Astrocyte (in vitro differentiated cells and primary cell): ENCODE measurements around the gene OGFOD2. TPM values are rescaled to one million over a fixed set of nuclear protein-coding genes. Genes with fewer than 3 reads are reported as not detected.

ENCODE experiments used
- DNase-seq: peaks from one replicate; pipeline ENCODE4 v3.0.0-alpha.2; 2010; ENCODE audit warnings: low read depth
- FAIRE-seq: peaks from 2 replicates; lab custom pipeline; 2011; peaks lifted over from hg19 to GRCh38; lab: Jason Lieb, UNC
- H2AFZ ChIP-seq: 2 replicates; pipeline ENCODE4 v1.6.0; 2012; ENCODE audit warnings: low read depth, low read length, inconsistent platforms
- H3K27ac ChIP-seq: 2 replicates; pipeline ENCODE4 v1.5.1; 2011; ENCODE audit warnings: low read depth, low read length, inconsistent platforms
- H3K27me3 ChIP-seq: 2 replicates; pipeline ENCODE4 v1.6.0; 2011; ENCODE audit warnings: low read length, inconsistent platforms; ENCODE audit not compliant: insufficient read depth
- H3K36me3 ChIP-seq: 2 replicates; pipeline ENCODE4 v1.5.1; 2011; ENCODE audit warnings: low read length, inconsistent platforms; ENCODE audit not compliant: insufficient read depth
- H3K4me1 ChIP-seq: 2 replicates; pipeline ENCODE4 v1.5.1; 2011; ENCODE audit warnings: low read length, inconsistent platforms; ENCODE audit not compliant: insufficient read depth
- H3K4me2 ChIP-seq: 2 replicates; pipeline ENCODE4 v1.6.0; 2012; ENCODE audit warnings: low read length, inconsistent platforms
- H3K4me3 ChIP-seq: 2 replicates; pipeline ENCODE4 v1.5.1; 2011; ENCODE audit warnings: low read depth, mild to moderate bottlenecking, low read length, inconsistent platforms; ENCODE audit not compliant: insufficient read depth
- H3K79me2 ChIP-seq: 2 replicates; pipeline ENCODE4 v1.6.0; 2012; ENCODE audit warnings: mild to moderate bottlenecking, low read length, inconsistent platforms; ENCODE audit not compliant: insufficient read depth
- H3K9ac ChIP-seq: 2 replicates; pipeline ENCODE4 v1.6.0; 2012; ENCODE audit warnings: mild to moderate bottlenecking, low read length, inconsistent platforms
- H3K9me3 ChIP-seq: 2 replicates; pipeline ENCODE4 v1.5.1; 2012; ENCODE audit warnings: low read depth, mild to moderate bottlenecking, low read length, inconsistent platforms; ENCODE audit not compliant: insufficient read depth
- H4K20me1 ChIP-seq: 2 replicates; pipeline ENCODE4 v1.6.0; 2012; ENCODE audit warnings: low read length, inconsistent platforms; ENCODE audit not compliant: insufficient read depth
- H3K27ac Mint-ChIP-seq: one replicate; pipeline ENCODE4 v1.8.0; 2021; ENCODE audit warnings: mild to moderate bottlenecking, mixed read lengths; ENCODE audit not compliant: unreplicated experiment
- H3K27me3 Mint-ChIP-seq: one replicate; pipeline ENCODE4 v1.8.0; 2021; ENCODE audit warnings: low read depth, mixed read lengths; ENCODE audit not compliant: unreplicated experiment
- H3K36me3 Mint-ChIP-seq: one replicate; pipeline ENCODE4 v1.8.0; 2021; ENCODE audit warnings: low read depth, mixed read lengths; ENCODE audit not compliant: unreplicated experiment
- H3K4me1 Mint-ChIP-seq: one replicate; pipeline ENCODE4 v1.8.0; 2021; ENCODE audit warnings: low read depth, mixed read lengths; ENCODE audit not compliant: unreplicated experiment
- H3K4me3 Mint-ChIP-seq: one replicate; pipeline ENCODE4 v1.8.0; 2021; ENCODE audit warnings: mild to moderate bottlenecking, moderate library complexity, mixed read lengths; ENCODE audit not compliant: unreplicated experiment
- H3K9me3 Mint-ChIP-seq: one replicate; pipeline ENCODE4 v1.8.0; 2021; ENCODE audit warnings: mild to moderate bottlenecking, mixed read lengths; ENCODE audit not compliant: unreplicated experiment
- CTCF ChIP-seq: IDR thresholded peaks from 2 replicates; pipeline ENCODE4 v1.5.1; 2011; ENCODE audit warnings: low read depth, mild to moderate bottlenecking, inconsistent platforms, low read length, moderate library complexity; ENCODE audit not compliant: insufficient read depth
- EZH2 ChIP-seq: IDR thresholded peaks from 2 replicates; pipeline ENCODE4 v1.6.1; 2012; ENCODE audit warnings: mild to moderate bottlenecking, low read length, inconsistent platforms; ENCODE audit not compliant: insufficient read depth
- total RNA-seq: library from RNA; stranded (reverse); gene quantifications from 2 replicates; pipeline ENCODE4 v1.2.1, GENCODE V29; 2021

Gene OGFOD2
- total RNA-seq, 1 donor from 2014 or later = 13.3 TPM

- H3K4me2 ChIP-seq = no peak overlapping the region
- H3K36me3 Mint-ChIP-seq = no peaks in the 10 kb centered on the region
- no peaks in the 10 kb centered on the region for H3K27me3 Mint-ChIP-seq
- no peak overlapping the region for H3K4me3 Mint-ChIP-seq
- H3K27ac Mint-ChIP-seq = peak overlapping the region; percentile 4
- H3K79me2 ChIP-seq = peaks cover 77% of the 10 kb centered on the region
- H3K27me3 ChIP-seq = no peaks in the 10 kb centered on the region
- no peak overlapping the region for H3K4me3 ChIP-seq
- H3K9ac ChIP-seq = no peak overlapping the region
- no peaks in the 10 kb centered on the region for H3K36me3 ChIP-seq
- no peak for FAIRE-seq
- peaks cover 39% of the 10 kb centered on the region for H3K4me1 ChIP-seq
- peaks cover 15% of the 10 kb centered on the region for H4K20me1 ChIP-seq
- TF ChIP-seq EZH2 = no peak
- TF ChIP-seq CTCF = no peak
- no peaks in the 10 kb centered on the region for H3K9me3 Mint-ChIP-seq
- no peak overlapping the region for H3K27ac ChIP-seq
- no peak overlapping the region for H2AFZ ChIP-seq
- peaks cover 17% of the 10 kb centered on the region for H3K4me1 Mint-ChIP-seq
- DNase-seq = no peak
- H3K9me3 ChIP-seq = no peaks in the 10 kb centered on the region
Observed at GRCh38 chr12:122977655-122978392, 2.8 kb downstream of the OGFOD2 start.

- Histone ChIP-seq H3K4me3 (no peak overlapping the region), H3K36me3 (no peaks in the 10 kb centered on the region), H3K4me2 (no peak overlapping the region), H3K4me1 (peaks cover 46% of the 10 kb centered on the region), H3K9me3 (no peaks in the 10 kb centered on the region), H4K20me1 (peaks cover 22% of the 10 kb centered on the region), H3K79me2 (peaks cover 83% of the 10 kb centered on the region), H3K27ac (no peak overlapping the region), H2AFZ (no peak overlapping the region), H3K27me3 (no peaks in the 10 kb centered on the region), H3K9ac (no peak overlapping the region)
- DNase-seq = no peak
- Mint-ChIP-seq H3K9me3 (no peaks in the 10 kb centered on the region), H3K4me1 (peaks cover 23% of the 10 kb centered on the region), H3K36me3 (no peaks in the 10 kb centered on the region), H3K27me3 (no peaks in the 10 kb centered on the region), H3K27ac (no peak overlapping the region), H3K4me3 (no peak overlapping the region)
- TF ChIP-seq EZH2 (no peak), CTCF (no peak)
- no peak for FAIRE-seq
Observed at GRCh38 chr12:122978507-122978955, 3.5 kb downstream of the OGFOD2 start.
